Measurements from ENCODE around the gene SFXN3.
"Not testable (repeated sequence)": the region's sequence is repeated elsewhere in the genome, so short reads cannot be mapped to it uniquely, and the experiment has no call there.

Gene SFXN3

GRCh38 chr10:101016814-101017213, 14.2 kb upstream of the SFXN3 start:
- DNase-seq: no peak

- DNase-seq: no peak
Measured at GRCh38 chr10:101018118-101018599, 12.9 kb upstream of the SFXN3 start.

GRCh38 chr10:101018600-101019439, 12.2 kb upstream of the SFXN3 start:
- peak; percentile 91 for DNase-seq

- no peak for DNase-seq
Measured at GRCh38 chr10:101019440-101019703, 11.7 kb upstream of the SFXN3 start.

- DNase-seq: no peak
Measured at GRCh38 chr10:101020427-101021075, 10.5 kb upstream of the SFXN3 start.

GRCh38 chr10:101021239-101021638, 9.8 kb upstream of the SFXN3 start:
- DNase-seq: no peak

GRCh38 chr10:101021692-101022251, 9.3 kb upstream of the SFXN3 start:
- no peak for DNase-seq

- no peak for DNase-seq
Measured at GRCh38 chr10:101022967-101023705, 7.9 kb upstream of the SFXN3 start.

- DNase-seq: no peak
Measured at GRCh38 chr10:101027106-101027720, 3.8 kb upstream of the SFXN3 start.

GRCh38 chr10:101028446-101029337, 2.3 kb upstream of the SFXN3 start:
- DNase-seq: no peak

GRCh38 chr10:101029520-101030295, 1.3 kb upstream of the SFXN3 start:
- no peak for DNase-seq

- DNase-seq: no peak
Measured at GRCh38 chr10:101030496-101031127, 422 bp upstream of the SFXN3 start.

- peak; percentile 82 for DNase-seq
Measured at GRCh38 chr10:101031796-101032636, 982 bp downstream of the SFXN3 start.

- peak; percentile 68 for DNase-seq
Measured at GRCh38 chr10:101032637-101033224, 1.7 kb downstream of the SFXN3 start.

- DNase-seq: no peak
Measured at GRCh38 chr10:101033276-101033675, 2.2 kb downstream of the SFXN3 start.

- not testable (repeated sequence) for DNase-seq
Measured at GRCh38 chr10:101034404-101034803, 3.4 kb downstream of the SFXN3 start.

- DNase-seq: no peak
Measured at GRCh38 chr10:101035314-101035713, 4.3 kb downstream of the SFXN3 start.

GRCh38 chr10:101035916-101036702, 5.1 kb downstream of the SFXN3 start:
- no peak for DNase-seq

All from activated CD4-positive, alpha-beta T cell treated with anti-CD3 and anti-CD28 coated beads for 48 hours (primary cell).